Effector CD4-positive, alpha-beta T cell (primary cell): ENCODE data around the gene USP10.

Source experiments
- DNase-seq: peaks from one replicate; pipeline ENCODE4 v3.0.0-alpha.2; 2020

The USP10 gene

DNA sequence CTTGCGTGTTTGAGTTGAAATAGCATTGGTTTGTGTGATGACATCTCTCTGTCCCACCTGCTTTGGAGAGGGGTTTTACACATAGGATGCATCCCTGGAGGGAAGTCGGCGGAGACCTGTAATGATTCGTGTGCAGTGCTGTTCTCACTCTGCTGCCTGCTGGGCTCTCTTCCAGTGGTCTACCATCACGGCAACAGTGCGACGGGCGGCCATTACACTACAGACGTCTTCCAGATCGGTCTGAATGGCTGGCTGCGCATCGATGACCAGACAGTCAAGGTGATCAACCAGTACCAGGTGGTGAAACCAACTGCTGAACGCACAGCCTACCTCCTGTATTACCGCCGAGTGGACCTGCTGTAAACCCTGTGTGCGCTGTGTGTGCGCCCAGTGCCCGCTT is 78.9 kb downstream of the USP10 start:
- DNase-seq, result no peak

DNA sequence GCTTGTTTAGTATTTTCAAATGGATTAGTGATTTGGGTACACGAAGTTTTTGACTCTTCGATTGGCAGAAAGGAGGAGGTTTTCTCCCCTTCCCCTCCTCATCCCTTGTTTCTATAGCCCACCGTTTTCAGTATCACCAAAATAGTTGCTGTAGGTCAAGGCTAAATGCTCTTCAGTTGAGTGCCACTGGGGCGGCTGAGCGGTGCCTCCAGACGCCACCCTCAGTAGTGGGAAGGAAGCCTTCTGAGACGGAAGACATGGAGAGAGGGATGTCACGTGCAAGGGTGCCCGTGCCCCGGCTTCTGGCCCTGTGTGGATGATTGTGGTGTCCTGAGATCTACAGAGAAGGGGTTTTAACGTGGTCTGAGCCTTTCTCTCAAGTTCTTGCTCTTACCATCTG is 80.3 kb downstream of the USP10 start:
- no peak for DNase-seq

GRCh38 chr16:84780544-84781376 is 81.0 kb downstream of the USP10 start:
- no peak for DNase-seq

- DNase-seq, result no peak
Measured at GRCh38 chr16:84782846-84783245, 83.0 kb downstream of the USP10 start.

DNA sequence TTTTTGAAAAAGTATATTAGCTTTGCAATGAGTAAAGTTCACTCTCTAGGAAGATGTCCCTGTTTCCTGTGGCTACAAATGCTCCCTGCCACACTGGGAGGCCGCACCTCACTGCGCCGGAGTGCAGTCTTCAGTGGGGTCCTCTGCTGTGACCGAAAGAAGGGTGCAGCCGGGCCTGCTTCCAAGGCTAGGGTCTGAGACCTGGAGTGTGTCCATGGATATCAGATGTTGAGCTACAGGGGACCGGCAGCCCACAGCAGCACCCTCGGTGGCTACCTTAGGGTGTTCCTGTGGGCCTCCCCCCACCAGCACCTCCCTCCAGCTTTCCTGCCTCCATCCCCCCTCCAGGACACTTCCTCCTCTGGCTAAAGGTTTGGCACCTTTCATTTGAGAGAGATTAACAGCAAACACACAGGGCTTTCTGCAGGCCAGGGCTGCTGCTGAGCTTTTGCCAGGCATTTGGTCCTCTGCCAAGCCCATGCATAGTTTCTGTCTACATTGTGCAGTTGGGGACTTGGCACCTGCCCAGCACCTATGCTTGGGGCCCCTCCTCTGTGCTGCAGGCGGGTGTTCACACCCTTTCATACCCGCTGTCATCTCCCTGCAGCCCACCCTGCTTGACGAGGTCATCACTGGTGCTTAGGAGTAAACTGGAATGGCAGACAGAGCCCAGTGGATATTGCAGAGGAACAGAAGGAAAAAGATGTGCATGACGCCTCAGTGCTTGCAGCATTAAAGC is 86.2 kb downstream of the USP10 start:
- DNase-seq, result no peak

DNA sequence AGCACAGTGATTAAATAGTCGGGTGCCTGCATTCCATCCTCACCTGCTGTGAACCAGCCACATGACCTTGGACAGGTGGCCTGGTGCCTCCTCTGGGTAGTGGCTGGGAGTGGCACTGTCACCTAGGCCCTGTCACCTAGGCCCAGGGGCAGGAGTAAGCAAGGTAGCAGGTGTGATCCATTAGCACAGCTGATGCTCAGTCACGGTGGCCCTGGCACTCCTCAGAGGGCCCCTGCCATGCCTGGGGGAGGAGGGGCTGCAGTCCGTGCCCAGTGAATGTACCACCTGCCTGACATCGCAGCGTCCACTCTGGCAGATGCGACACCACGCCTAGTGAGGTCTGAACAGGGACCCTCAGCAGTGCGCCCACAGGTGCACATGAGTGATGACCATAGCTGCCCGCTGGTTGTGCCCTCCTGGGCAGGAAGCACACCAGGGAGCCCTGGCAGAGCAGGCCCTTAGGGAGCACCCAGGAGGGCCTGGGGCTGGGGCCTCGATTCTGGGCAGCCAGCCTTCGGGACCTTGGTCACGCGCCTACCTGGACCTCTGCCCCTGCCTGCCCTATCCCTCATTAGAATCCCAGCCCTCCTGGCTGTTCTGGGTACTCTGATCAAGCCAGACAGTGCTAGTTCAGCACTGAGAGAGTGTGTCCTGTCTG is 86.9 kb downstream of the USP10 start:
- no peak for DNase-seq

- DNase-seq, result no peak
Measured at GRCh38 chr16:84787263-84787622, 87.4 kb downstream of the USP10 start.

DNA sequence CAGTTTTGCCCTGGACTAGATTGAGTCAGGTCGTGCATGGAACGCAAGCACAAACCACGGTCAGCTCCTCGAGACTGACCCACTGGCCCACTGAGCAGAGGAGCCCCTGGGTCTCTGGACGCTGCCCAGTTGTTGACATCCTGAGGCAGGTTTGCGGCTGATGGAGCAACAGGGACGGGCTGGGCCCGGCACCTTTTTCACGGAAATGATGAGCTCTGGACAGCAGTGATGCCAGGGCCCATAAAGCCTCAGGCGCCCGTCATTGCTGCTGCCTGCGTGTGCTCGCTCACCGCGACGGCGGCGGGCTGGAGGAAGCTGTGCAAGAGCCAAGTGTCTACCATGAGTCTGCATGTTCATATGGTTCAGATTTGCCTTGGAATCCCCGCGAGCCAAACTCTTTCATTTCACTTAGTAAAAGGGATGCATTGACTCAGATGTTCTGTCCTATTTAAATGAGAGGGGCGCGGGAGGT is 89.2 kb downstream of the USP10 start:
- DNase-seq, result no peak

- DNase-seq, result no peak
Measured at GRCh38 chr16:84789431-84789830, 89.6 kb downstream of the USP10 start.

DNA sequence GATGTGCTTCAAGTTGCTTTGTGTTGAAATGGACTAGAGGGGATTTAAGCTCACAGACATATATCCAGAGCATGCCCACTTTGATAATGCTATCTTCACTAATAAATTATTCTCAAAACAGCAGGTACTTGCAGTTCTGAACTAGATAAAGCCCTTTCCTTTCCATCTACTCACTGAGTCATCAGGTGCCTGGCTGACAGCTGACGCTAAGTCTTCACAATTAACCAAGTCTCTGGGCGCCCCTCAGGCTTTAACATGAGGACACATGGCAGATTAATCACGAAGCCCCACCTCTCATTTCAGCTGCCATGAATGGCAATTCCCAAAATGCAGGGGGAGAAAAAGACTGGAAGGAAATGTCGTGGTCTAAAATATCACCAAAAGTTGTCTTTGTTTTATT is 90.5 kb downstream of the USP10 start:
- DNase-seq, result no peak

- DNase-seq, result no peak
Measured at GRCh38 chr16:84791088-84791487, 91.3 kb downstream of the USP10 start.

DNA sequence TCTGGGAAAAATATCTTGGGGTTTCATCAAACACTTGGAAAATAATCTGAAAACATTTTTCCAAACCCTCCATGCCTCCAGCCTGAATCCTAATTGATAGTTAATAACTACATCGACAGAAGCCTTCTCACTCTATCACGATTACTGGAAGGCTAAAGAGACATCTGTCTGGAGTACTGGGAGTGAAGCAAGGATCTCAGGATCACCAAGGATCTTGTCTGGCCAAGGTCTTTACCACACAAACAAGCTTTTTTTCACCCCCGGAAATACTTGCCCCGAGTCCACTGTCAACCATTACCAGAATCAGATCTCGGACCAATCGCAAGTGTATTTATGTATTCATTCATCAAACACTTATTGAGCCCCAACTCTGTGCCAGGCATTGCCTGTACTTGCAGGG is 91.7 kb downstream of the USP10 start:
- no peak for DNase-seq

DNA sequence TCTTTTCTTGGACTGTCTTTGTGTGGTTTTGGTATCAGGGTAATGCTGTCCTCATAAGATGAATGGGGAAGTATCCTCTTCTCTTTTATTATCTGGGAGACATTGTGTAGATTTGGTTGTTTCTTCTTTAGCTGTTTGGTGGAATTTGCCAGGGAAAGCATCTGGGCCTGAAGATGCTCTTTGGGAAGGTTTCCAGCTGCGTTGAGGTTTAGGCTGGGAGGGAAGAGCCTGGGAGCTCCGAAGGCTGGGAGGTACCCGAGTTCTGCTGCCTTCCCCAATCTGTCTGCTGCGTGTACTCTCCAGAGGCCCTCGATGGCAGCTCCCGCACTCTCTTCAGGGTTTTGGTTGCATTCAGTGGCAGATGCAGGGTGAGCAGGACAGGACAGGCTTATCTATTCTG is 94.4 kb downstream of the USP10 start:
- no peak for DNase-seq

DNA sequence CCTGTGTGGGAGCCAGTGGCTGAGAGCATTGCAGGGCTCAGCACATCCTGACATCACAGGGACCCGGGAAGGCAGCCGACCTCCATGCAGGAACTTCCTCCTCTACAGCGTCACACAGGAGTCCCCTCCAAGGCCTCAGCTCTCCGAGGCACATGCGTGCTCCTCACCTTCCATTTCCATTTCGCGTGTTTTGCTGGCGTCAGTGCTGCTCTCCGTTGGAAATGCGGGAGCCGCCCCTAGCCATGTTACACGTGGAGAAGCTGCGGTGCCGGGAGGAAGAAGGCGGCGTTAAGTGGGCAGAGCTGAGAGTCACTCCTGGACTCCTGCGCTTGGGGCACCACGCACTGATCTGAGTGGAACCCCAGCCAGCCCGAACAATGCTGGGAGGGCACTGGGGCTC is 94.8 kb downstream of the USP10 start:
- no peak for DNase-seq

DNA sequence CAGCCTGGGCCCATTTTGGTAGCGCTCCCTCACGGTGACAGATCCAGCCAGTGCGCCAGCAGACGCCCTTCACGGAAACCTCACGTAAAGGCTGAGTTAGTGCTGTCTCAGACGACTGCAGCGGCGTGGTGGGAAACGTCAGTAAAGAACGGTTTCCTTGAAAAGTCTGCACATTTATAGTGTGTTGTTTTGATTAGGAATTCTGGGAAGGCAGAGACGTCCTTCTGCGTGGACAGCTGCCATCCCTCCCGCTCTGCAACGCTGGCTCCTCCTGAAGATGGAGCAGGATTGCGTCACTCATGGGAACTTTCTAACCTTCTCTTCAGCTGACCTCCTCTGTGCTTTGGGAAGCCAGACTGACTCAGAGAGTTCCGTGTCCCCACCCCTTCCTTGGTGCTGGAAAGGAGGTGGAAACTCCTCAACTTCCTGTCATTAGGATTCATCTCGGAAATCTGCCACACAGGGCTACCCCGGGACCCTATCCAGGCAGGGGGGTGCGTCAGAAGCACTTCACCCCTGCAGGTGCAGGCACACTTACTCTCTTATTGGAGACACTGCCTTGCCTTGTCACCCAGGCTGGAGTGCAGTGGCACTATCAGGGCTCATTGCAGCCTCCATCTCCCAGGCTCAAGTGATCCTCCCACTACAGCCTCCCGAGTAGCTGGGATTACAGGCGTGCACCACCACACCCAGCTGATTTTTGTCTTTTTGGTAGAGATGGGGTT is 95.7 kb downstream of the USP10 start:
- no peak for DNase-seq

DNA sequence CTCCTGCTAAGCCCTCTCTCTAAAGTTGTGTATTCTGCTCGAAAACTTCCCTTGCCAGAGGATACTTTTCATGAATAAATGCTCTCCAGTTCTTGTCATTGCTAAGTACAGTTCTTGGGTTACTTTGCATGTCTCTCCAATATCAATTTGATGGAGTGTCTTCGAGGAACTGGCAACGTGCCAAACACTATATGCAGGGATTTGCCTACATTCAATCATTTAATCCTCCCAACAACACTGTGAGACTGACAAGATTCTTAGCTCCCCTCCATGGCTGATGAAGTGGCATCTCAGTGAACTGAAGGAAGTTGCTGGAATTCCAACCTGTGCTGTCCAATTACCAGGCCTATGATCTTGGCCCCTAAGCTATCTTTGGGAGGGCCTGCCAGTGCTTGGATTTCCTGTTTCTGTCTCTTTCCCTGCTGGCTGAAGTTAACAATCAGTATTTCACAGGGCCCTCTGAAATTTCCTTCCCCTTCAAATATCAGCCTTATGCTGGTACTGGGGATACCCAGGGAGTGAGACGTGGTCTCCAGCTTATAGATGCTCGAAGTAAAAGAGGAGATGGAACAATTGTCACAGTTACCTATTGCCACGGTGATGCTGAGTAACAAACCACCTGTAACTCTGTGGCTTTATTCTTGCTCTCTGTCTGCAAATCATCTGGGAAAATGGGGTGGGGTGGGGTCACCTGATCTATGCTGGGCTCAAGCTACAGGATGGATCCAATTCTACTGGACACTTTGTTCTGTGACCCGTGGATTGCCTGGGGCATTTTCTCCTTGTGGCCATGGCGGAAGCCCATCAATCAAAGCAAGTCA is 100.6 kb downstream of the USP10 start:
- DNase-seq, result no peak

DNA sequence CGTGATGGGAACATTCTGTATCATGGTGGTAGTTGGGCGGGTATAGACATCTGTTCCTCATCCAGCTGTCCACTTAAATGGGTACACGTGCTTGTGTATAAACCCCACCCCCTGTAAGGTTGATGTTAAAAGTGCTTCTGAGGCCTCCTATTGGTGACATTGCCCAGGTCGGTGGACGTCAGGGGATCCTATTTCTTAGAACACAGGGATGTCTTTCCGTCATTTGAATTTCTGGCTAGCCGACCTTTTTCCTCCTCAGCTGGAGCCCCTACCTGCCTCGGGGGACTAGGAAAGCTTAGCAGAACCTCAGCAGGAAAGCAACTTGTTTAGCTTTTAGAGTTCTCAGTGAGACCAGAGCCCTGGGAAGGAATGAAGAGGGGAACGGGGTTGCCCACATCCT is 103.3 kb downstream of the USP10 start:
- no peak for DNase-seq

DNA sequence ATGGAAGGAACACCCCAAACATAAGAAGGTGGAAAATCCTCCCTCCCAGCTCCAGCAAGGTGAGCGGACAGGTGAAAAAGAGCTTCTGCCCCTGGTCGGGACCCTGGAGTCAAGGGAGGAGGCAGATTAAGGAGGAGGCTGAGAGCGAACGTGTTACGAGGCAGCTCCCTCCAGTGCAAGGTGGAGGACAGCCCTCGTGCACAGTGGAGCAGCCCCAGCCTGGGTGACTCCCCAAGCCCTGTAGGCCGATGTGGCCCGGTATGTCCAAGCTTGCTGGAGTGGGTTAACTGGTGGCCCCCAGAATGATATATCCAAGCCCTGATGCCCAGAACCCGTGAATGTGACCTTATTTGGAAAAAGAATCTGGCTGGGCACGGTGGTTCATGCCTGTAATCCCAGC is 104.5 kb downstream of the USP10 start:
- no peak for DNase-seq

- no peak for DNase-seq
Measured at GRCh38 chr16:84806256-84806889, 106.6 kb downstream of the USP10 start.

GRCh38 chr16:84806890-84807258 is 107.1 kb downstream of the USP10 start:
- no peak for DNase-seq

DNA sequence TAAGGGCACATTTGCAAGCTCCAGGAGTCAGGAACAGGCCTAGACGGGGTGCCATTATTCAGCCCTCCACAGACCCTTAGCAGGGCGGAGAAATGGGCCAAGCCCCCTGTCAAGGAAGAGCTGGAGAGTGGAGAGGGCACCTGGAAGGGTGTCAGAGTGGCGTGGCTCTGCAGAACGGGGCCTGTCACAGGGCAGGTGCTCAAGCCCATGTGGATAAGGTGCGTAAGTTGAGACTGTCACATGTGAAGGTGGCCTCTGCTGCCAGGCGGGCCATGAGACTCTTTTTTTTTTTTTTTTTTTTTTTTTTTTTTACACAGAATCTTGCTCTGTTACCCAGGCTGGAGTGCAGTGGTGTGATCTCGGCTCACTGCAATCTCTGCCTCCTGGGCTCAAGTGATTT is 108.0 kb downstream of the USP10 start:
- DNase-seq, result no peak

- no peak for DNase-seq
Measured at GRCh38 chr16:84808826-84809225, 109.0 kb downstream of the USP10 start.
